Measurements from ENCODE around the gene CSMD2.
"Not testable (repeated sequence)": the region's sequence is repeated elsewhere in the genome, so short reads cannot be mapped to it uniquely, and the experiment has no call there.

Gene CSMD2

DNA sequence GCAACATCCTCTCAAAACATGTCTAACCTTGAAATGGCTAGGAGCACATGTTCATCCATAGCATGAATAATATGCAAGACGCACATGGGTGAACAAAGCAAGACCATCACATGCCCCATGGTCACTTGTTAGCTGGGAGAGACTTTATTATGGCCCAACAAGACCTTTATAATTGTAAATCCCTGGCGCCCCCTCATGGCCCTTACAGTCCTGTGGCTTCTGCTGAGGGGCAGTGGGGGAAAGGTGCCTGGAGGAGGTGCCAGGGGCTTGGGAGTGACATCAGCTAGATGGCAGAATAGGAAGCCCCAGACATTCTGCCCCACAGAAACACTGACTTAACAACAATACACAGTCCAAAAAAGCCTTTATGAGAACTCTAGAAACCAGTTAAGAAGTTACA, 51.7 kb downstream of the CSMD2 start:
- in situ Hi-C loops (cut with MboI; ENCODE audit: low sequenced_read_pairs) = no loop called here

DNA sequence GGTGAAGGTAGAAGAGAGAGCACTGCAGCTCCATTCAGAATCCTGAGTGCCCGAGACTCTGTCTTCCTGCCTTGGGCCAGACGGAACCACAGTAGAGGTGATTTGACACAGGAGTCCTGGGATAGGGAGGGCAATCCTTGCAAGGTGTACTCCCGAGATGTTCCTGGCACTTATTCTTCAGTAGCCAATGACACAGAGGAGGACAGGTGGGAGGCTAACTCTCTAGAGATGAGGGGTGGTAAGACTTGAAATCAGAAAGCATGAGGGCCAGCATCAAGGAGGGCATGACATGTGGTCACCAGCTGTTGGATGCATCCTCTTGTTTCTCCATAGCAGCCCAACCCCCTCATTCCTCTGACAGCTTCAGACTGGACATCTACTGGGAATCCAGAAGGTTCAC, 56.3 kb downstream of the CSMD2 start:
- in situ Hi-C loops (cut with MboI; ENCODE audit: low sequenced_read_pairs) = no loop called here

- in situ Hi-C loops (cut with MboI; ENCODE audit: low sequenced_read_pairs) = no loop called here
These were observed 56.8 kb downstream of the CSMD2 start for GRCh38 chr1:34108269-34108668.

GRCh38 chr1:34101151-34101550, 63.9 kb downstream of the CSMD2 start:
- in situ Hi-C loops (cut with MboI; ENCODE audit: low sequenced_read_pairs) = no loop called here

GRCh38 chr1:34100332-34100731, 64.7 kb downstream of the CSMD2 start:
- in situ Hi-C loops (cut with MboI; ENCODE audit: low sequenced_read_pairs) = no loop called here

DNA sequence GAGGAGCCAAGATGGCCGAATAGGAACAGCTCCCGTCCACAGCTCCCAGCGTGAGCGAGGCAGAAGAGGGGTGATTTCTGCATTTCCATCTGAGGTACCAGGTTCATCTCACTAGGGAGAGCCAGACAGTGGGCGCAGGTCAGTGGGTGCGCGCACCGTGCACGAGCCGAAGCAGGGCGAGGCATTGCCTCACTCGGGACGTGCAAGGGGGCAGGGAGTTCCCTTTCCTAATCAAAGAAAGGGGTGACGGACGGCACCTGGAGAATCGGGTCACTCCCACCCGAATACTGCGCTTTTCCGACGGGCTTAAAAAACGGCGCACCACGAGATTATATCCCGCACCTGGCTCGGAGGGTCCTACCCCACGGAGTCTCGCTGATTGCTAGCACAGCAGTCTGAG, 72.6 kb downstream of the CSMD2 start:
- in situ Hi-C loops (cut with MboI; ENCODE audit: low sequenced_read_pairs) = not testable (repeated sequence)

DNA sequence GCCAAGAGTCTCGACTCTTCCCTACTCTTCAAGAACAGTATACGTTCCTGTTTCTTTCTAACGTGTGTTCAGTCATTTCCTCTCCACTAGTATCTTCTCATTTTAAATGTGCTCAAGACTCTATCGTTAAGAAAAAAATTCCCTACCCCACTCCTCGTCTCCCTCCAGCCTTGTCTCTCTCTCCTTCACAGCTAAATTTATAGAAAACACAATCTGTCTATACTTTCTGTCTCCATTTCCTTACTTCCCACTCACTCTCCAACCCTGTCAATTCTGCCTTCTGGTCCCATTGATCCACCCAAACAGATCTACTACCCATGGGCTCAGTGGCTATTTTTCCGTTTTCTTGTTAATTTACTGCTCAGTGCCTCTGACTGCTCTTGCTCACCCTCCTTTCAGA, 75.3 kb downstream of the CSMD2 start:
- in situ Hi-C loops (cut with MboI; ENCODE audit: low sequenced_read_pairs) = no loop called here

- in situ Hi-C loops (cut with MboI; ENCODE audit: low sequenced_read_pairs) = no loop called here
These were observed 77.0 kb downstream of the CSMD2 start for GRCh38 chr1:34087986-34088385.

DNA sequence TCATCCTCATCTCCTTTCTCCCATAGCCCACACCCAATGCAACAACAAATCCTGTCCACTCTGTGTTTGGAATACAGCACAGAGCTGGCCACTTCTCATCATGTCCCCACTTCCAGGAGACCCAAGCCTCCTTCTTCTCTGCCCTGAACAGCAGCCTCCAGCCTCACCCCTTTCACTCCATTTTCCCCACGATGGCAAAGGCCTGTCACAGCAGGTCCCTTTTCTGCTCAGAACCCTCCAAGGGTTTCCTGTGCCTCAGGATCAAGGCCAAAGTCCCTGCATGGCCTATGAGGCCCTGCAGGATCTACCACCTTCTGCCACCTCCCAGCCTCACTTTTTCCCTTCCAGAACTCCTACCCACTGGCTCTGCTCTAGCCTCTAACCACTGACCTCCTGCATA, 78.5 kb downstream of the CSMD2 start:
- in situ Hi-C loops (cut with MboI; ENCODE audit: low sequenced_read_pairs) = no loop called here

GRCh38 chr1:34083974-34084373, 81.1 kb downstream of the CSMD2 start:
- in situ Hi-C loops (cut with MboI; ENCODE audit: low sequenced_read_pairs) = no loop called here

GRCh38 chr1:34082085-34082670, 82.9 kb downstream of the CSMD2 start:
- in situ Hi-C loops (cut with MboI; ENCODE audit: low sequenced_read_pairs) = not testable (repeated sequence)

DNA sequence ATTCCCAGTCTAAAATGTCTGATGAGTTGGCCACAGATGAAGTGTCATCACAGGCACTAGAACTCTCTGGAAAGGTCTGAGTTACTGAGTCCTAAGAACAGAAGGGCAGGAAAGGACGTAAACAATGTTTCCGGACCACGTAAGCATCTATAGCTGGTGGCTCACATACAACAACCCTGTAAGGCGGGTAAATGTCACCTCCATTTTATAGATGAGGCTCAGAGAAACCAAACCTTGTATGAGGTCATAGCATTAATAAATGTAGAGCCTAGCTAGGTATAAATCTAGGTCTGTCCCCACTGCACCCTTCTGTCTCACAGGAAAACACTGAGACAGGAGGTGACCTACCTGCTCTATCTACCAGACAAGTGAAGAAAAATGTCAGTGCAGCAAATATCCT, 86.6 kb downstream of the CSMD2 start:
- in situ Hi-C loops (cut with MboI; ENCODE audit: low sequenced_read_pairs) = no loop called here

GRCh38 chr1:34075576-34075975, 89.5 kb downstream of the CSMD2 start:
- in situ Hi-C loops (cut with MboI; ENCODE audit: low sequenced_read_pairs) = no loop called here

GRCh38 chr1:34073028-34073695, 91.9 kb downstream of the CSMD2 start:
- in situ Hi-C loops (cut with MboI; ENCODE audit: low sequenced_read_pairs) = no loop called here

DNA sequence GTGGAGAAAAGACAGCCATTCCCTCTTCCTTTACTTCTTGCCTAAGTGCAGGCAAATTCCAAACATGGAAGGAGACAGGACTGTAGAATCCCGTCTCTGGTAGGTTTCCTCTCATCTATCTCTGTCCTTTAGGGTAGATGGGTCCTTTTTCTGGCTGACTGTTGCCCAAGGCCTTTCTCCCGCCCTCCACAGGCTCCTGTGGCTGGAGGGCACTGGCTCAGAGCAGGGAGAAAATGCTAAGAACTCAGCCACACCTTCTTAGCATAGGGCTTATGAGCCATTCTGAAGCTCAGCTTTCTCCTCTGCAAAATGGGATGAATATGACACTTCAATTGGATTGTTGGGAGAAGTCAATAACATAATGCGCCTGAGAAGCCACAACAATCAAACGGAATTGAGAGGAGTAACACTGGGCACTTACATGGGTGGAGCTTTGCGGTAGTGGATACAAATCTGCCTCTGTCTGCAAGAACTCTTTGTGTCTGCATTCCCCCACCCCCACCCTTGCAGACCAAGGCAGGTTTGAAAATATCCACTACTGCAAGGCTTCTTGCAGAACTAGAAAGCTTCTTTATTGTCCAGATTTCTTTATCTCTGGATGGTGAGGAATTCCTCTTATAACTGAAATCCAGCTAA, 94.7 kb downstream of the CSMD2 start:
- in situ Hi-C loops (cut with MboI; ENCODE audit: low sequenced_read_pairs) = no loop called here

DNA sequence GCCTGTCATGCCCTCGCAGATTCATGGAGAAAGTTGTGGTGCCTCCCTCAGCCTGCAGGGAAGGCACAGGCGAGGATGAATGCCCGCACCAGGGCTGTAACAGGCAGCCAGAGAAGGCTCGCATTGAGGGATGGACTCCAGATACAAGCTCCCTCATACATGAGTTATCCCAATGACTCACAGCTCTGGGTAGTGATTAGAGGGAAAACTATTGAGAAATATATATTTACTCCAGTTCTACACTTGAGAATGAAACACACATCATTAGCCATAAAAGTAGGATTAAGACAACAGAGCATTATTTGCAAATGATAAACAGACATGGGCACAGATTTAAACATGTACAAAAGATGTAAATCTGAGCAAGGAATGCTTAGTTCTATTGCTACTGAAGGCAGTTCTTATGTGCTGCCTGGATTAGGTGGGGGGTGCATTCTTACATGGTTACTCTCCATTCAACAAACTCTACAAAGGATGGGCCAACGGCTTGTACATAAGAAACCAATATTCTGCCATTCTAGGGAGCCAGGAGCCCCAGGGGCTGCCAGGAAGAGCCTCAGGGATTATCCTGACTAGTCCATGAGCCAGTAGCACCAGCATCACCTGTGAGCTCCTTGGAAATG, 97.9 kb downstream of the CSMD2 start:
- in situ Hi-C loops (cut with MboI; ENCODE audit: low sequenced_read_pairs) = no loop called here

DNA sequence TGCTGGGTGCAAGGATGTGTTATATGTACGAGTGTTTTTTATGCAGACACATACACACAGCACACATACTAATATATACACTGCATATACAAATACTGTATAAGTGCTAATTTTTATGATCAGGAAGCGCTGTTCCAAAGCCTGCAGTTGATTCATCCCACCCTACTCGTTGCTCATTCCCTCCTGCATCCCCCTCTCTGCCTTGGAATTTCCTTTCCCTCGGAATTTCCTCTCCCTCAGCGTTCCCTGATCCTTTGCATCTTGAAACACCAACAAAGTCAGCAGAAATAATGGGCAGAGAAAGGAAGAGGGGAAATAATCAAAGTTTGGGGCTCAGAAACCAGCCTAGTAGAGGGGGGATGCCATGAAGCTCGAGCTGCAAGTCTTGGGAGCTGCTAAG, 98.9 kb downstream of the CSMD2 start:
- in situ Hi-C loops (cut with MboI; ENCODE audit: low sequenced_read_pairs) = no loop called here

- in situ Hi-C loops (cut with MboI; ENCODE audit: low sequenced_read_pairs) = no loop called here
These were observed 99.5 kb downstream of the CSMD2 start for GRCh38 chr1:34065498-34065897.

DNA sequence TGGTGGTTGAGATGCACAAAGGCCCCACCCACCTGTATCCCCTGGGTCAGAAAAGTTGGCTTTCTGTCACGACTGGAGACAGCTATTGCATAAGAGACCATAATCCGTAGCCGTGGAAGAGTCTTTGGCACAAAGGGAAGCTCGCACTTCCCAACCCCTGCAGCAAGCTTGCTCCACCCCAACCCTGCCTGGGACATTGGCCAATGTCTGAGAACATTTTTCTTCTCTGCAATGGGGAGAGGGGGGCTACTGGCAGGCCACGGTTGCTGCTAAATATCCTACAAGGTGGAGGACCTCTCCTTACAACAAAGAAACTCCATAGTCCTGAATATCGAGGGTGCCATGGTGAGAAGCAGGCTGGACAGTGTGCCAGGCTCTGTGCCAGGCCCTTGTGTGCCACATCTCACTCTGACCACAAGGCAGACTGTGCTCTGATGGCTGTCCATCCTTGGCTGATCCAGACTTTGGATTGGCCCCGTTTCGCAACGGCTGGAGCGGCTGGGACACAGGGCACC, 104.1 kb downstream of the CSMD2 start:
- in situ Hi-C loops (cut with MboI; ENCODE audit: low sequenced_read_pairs) = no loop called here

- in situ Hi-C loops (cut with MboI; ENCODE audit: low sequenced_read_pairs) = no loop called here
These were observed 104.8 kb downstream of the CSMD2 start for GRCh38 chr1:34060187-34060730.

DNA sequence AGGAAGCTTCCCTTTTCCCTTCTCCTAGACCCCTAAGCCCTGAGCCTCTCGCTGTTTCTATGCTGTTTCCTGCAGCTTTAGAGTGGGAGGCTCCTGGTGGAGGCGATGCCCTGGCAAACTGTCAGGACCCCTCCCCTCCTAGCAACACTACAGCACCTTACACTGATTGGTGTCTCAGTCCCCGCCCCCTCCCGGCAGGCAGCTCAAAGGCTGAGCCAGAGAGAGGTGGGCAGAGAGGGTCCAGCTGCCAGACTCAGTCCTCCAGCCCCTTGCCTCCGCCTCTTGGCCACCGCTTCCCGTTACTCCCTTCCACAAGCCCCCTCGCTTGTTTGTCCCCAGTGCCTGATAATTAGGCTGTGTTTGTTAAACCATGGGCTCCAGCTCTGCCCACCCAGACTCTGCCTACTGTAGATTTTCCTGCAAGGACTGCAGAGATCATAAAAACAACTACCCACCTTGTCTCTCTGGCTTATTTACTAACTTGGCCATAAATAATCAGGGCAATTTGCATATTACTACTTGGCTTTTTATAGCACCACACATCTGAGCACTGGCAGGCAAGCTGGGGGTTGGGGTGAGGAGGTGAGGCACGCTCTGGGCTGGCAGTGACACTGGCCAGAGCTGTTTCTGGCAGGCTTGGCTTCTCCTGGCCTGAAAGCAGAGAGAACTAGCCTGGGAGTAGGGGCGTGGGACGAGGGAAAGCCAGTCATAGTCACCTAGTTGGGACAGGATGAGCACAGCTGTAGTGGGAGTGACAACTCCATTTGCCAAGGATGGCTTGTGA, 107.5 kb downstream of the CSMD2 start:
- in situ Hi-C loops (cut with MboI; ENCODE audit: low sequenced_read_pairs) = no loop called here

Measured in HL-60/S4 treated with phorbol 12-myristate 13-acetate at 8.2 ng/mL for 4 days and 3 days (cell line).